GM12878 (cell line): Measurements from ENCODE around the gene ZIC5.

Source experiments
- EZH2 ChIP-seq: IDR thresholded peaks from 2 replicates; pipeline ENCODE4 v1.6.1; 2012; ENCODE audit warnings: low read depth, mild to moderate bottlenecking, control low read depth, inconsistent platforms, low read length, borderline replicate concordance; ENCODE audit not compliant: control insufficient read depth
- ZZZ3 ChIP-seq: IDR thresholded peaks from 2 replicates; pipeline ENCODE4 v1.6.1; 2011; ENCODE audit warnings: low read depth; ENCODE audit not compliant: control insufficient read depth, insufficient read length

DNA sequence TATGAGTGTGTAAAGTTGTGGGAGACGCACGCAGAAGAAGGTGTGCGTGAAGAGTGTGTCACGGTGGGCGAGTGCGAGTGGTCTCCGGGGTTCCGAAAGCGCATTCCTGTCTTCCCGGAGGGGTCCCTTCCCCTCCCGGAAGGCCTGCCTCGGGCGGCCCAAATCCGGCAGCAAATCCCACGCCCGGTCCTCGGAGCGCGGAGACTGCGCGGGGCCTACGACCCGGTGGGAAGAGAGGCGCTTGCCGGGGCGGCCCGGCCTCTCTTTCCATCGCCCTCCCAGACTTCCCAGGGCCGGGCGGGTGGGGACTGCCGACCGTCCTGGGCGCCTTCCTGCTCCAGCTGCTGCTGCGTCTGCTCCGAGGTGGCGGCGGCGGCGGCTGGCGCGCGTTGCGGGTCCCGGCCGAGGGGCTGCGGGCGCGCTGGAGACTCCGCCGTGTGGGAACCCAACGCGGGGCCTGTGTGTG, 2.1 kb downstream of the ZIC5 start:
- no peak for TF ChIP-seq EZH2
- TF ChIP-seq ZZZ3, result no peak
